Activated CD8-positive, alpha-beta T cell treated with anti-CD3 and anti-CD28 coated beads for 36 hours (primary cell): ENCODE data around the gene INSL4. TPM values are rescaled to one million over a fixed set of nuclear protein-coding genes. Genes with fewer than 3 reads are reported as not detected.
A peak's percentile ranks its signal among the peaks of the same experiment; 100 is the strongest.

Source experiments
- ATAC-seq: fragments of 200-7000 bp; cut with Tn5 transposase; one replicate; pipeline ENCODE4 v1.10.0; 2021; ENCODE audit warnings: mild to moderate bottlenecking, moderate library complexity
- CTCF ChIA-PET: fragments of 350-600 bp; sonication (Branson Sonifier 250); formaldehyde crosslinking; loops from one replicate; lab custom pipeline; 2021; ENCODE audit warnings: antibody characterized with exemption; lab: Charles Lee
- POLR2A ChIA-PET: fragments of 350-600 bp; sonication (Branson Sonifier 250); formaldehyde crosslinking; loops from one replicate; lab custom pipeline; 2021; ENCODE audit warnings: antibody characterized with exemption; lab: Charles Lee
- DNase-seq: peaks from one replicate; pipeline ENCODE4 v3.0.0-alpha.2; 2020
- H3K27ac Mint-ChIP-seq: one replicate; pipeline ENCODE4 v1.8.0; 2021; ENCODE audit warnings: mild to moderate bottlenecking, mixed read lengths
- H3K27me3 Mint-ChIP-seq: one replicate; pipeline ENCODE4 v1.8.0; 2021; ENCODE audit warnings: mixed read lengths
- H3K36me3 Mint-ChIP-seq: one replicate; pipeline ENCODE4 v1.8.0; 2021; ENCODE audit warnings: low read depth, mixed read lengths
- H3K4me1 Mint-ChIP-seq: one replicate; pipeline ENCODE4 v1.8.0; 2021; ENCODE audit warnings: low read depth, mixed read lengths
- H3K4me3 Mint-ChIP-seq: one replicate; pipeline ENCODE4 v1.8.0; 2021; ENCODE audit warnings: mild to moderate bottlenecking, moderate library complexity, mixed read lengths
- H3K9me3 Mint-ChIP-seq: one replicate; pipeline ENCODE4 v1.8.0; 2021; ENCODE audit warnings: mixed read lengths
- intact Hi-C: fragments of 100-400 bp; cut with micrococcal nuclease; formaldehyde crosslinking; loops from one replicate; pipeline ENCODE4 v1.10.0; 2022
- total RNA-seq, 2 experiments: library from RNA; stranded (reverse); gene quantifications; one replicate each; pipeline ENCODE4 v1.2.3, GENCODE V29; 2021
- TF ChIP-seq, protein P1 (sequence below): fragments of 200-600 bp; IDR thresholded peaks from one replicate; pipeline ENCODE4 v1.8.0; 2022; ENCODE audit warnings: antibody characterized with exemption, mild to moderate bottlenecking

Gene INSL4
- total RNA-seq, 2 experiments from 2014 or later: not detected

DNA sequence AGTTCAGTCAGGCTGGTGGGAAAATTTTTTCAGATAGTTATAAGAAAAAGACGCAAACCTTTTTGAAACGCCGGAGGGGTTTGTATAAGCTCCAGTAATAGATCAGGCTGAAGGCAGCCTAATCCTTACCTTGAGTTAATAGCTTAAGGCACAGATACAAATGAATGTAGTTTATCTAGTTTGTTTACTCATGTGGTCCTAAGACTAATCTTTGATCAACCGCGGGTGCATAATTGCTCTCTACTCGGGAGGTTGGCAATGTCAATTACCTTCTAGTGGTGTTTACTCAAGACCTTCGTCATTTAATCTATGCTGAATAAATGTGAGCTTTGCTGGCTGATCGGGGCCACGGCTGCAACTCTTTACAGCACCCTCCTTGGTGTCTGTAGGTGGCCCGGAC is 665 bp upstream of the INSL4 start:
- Mint-ChIP-seq H3K36me3 (no peaks in the 10 kb centered on the region), H3K27me3 (no peaks in the 10 kb centered on the region), H3K4me3 (no peak overlapping the region), H3K9me3 (no peaks in the 10 kb centered on the region), H3K27ac (no peak overlapping the region), H3K4me1 (no peaks in the 10 kb centered on the region)
- DNase-seq (no peak), ATAC-seq (no peak)
- ChIA-PET POLR2A (no interaction called here), CTCF (no interaction called here)
- intact Hi-C loops: no loop called here
- TF ChIP-seq, protein P1, sequence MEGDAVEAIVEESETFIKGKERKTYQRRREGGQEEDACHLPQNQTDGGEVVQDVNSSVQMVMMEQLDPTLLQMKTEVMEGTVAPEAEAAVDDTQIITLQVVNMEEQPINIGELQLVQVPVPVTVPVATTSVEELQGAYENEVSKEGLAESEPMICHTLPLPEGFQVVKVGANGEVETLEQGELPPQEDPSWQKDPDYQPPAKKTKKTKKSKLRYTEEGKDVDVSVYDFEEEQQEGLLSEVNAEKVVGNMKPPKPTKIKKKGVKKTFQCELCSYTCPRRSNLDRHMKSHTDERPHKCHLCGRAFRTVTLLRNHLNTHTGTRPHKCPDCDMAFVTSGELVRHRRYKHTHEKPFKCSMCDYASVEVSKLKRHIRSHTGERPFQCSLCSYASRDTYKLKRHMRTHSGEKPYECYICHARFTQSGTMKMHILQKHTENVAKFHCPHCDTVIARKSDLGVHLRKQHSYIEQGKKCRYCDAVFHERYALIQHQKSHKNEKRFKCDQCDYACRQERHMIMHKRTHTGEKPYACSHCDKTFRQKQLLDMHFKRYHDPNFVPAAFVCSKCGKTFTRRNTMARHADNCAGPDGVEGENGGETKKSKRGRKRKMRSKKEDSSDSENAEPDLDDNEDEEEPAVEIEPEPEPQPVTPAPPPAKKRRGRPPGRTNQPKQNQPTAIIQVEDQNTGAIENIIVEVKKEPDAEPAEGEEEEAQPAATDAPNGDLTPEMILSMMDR: no peak

DNA sequence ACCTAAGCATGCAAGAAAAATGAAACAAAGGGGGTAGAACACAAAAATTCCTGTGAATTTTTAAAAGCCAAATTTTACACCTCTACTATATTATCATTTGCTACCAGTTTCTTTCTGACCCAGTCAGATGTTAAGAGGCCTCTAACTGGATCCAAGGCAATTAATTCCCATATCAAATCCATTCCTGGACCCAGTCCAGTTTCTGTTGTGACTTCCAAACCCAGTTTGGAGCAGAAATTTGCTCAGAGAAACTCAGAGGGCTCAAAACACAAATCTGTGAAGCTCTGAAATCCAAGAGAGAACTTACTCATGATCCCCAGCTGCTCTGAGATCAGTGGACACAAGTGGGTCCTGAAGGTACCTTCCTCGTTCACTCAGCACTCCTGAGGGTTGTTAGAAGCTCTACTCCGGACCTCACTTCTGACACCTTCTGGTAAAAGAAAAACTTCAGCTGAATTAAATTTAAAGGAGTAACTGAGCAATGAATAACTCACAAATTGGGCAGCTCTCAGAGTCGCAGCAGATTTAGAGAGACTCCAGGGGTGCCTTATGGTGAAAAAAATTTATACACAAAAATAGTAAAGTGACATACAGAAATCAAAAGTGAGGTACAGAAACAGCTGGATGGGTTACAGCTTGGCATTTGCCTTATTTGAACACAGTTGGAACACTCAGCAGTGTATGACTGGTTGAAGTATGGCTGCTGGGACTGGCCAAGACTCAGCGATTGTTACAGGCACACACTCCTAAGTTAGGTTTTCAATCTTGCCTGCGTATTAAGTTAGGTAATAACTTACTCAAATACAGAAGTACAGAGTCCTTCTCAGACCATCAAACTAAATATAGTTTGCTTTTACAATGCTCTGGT is 32.4 kb downstream of the INSL4 start:
- no peak overlapping the region for H3K27ac Mint-ChIP-seq
- TF ChIP-seq, protein P1: no peak
- no peaks in the 10 kb centered on the region for H3K9me3 Mint-ChIP-seq
- ATAC-seq: peak; percentile 60
- intact Hi-C loops: no loop called here
- H3K4me3 Mint-ChIP-seq: no peak overlapping the region
- CTCF ChIA-PET: interaction anchor here (0.7 to 1.3 kb wide), 7 partner anchors 13 to 337 kb away, joined by 3 to 4 read pairs (median 3); no protein-coding TSS in a partner anchor
- no peak for DNase-seq
- H3K36me3 Mint-ChIP-seq: peaks cover 2% of the 10 kb centered on the region
- no peaks in the 10 kb centered on the region for H3K27me3 Mint-ChIP-seq
- POLR2A ChIA-PET: no interaction called here
- H3K4me1 Mint-ChIP-seq: peaks cover 15% of the 10 kb centered on the region

DNA sequence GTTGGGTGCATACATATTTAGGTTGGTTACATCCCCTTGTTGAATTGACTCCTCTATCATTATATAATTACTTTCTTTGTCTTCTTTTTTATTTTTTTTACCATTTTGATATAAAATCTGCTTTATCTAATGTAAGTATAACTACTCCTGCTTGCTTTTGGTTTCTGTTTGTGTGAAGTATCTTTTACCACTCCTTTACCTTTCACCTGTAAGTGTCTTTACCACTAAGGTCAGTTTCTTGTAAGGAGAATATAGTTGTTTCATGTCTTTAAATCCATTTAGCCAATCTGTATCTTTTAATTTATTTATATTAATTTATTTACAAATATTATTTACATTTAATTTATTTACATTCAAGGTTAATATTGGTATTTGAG is 33.0 kb downstream of the INSL4 start:
- no peak for ATAC-seq
- peaks cover 2% of the 10 kb centered on the region for H3K36me3 Mint-ChIP-seq
- ChIA-PET CTCF (interaction anchor here (0.9 to 1.3 kb wide), 5 partner anchors 26 to 336 kb away, joined by 3 to 4 read pairs (median 3); no protein-coding TSS in a partner anchor), POLR2A (no interaction called here)
- no peak overlapping the region for H3K4me3 Mint-ChIP-seq
- H3K27ac Mint-ChIP-seq: no peak overlapping the region
- TF ChIP-seq, protein P1: no peak
- H3K9me3 Mint-ChIP-seq: no peaks in the 10 kb centered on the region
- peaks cover 15% of the 10 kb centered on the region for H3K4me1 Mint-ChIP-seq
- H3K27me3 Mint-ChIP-seq: no peaks in the 10 kb centered on the region
- DNase-seq: no peak
- intact Hi-C loops: no loop called here

DNA sequence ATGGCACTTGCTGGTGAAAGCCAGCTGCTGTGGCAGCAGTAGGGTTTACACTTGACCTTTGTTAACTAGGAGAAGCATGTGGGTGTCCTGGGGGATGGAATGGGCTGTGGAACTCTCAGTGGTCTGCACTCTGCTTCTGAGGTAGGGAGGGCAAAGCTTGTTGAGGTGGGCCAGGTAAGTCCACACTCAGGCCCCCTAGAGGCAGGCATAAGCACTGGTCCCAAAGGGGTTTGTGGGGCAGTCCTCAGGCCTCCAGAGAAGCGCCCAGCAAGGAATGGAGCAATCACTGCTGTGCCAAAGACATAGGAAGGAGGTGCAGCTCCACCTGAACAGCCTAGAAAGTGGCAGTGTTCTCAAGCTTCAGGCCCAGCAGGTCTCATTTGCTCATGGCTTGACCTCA is 34.7 kb downstream of the INSL4 start:
- no peak for DNase-seq
- H3K9me3 Mint-ChIP-seq: no peaks in the 10 kb centered on the region
- POLR2A ChIA-PET: no interaction called here
- no peak overlapping the region for H3K27ac Mint-ChIP-seq
- ATAC-seq: peak; percentile 51
- peaks cover 15% of the 10 kb centered on the region for H3K4me1 Mint-ChIP-seq
- no peaks in the 10 kb centered on the region for H3K27me3 Mint-ChIP-seq
- CTCF ChIA-PET: interaction anchor here (1.3 kb wide), 2 partner anchors 19 to 324 kb away, joined by 3 read pairs; no protein-coding TSS in a partner anchor
- no peak overlapping the region for H3K4me3 Mint-ChIP-seq
- H3K36me3 Mint-ChIP-seq: no peaks in the 10 kb centered on the region
- TF ChIP-seq, protein P1: peak; percentile 23
- intact Hi-C loops: no loop called here

DNA sequence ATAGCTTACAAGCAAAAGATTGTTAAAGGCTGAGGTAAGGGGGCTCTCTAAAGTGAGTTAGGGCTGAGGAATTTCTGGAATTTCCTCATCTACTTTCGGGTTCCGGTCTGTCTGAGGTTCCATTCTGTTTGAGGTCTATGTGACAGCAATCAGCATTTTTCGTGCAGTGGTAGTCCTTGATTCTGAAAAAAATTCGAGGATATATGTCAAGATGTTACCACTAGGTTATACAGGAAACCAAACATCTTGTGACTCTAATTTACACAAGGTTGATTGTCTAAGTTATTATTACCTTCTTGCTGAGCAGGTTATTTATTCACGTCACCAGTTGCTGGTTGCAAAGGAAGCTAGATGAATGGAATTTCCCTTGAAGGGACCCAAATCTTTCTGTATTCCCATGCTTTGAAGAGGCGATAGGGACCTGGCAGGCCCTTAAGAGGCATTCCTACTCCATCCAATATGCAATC is 38.1 kb downstream of the INSL4 start:
- ATAC-seq: no peak
- Mint-ChIP-seq H3K36me3 (no peaks in the 10 kb centered on the region), H3K27me3 (no peaks in the 10 kb centered on the region), H3K9me3 (no peaks in the 10 kb centered on the region), H3K4me3 (no peak overlapping the region), H3K27ac (no peak overlapping the region), H3K4me1 (peaks cover 8% of the 10 kb centered on the region)
- ChIA-PET CTCF (interaction anchor here (1.3 to 1.7 kb wide), 2 partner anchors 46 to 331 kb away, joined by 4 read pairs; no protein-coding TSS in a partner anchor), POLR2A (no interaction called here)
- TF ChIP-seq, protein P1: no peak
- intact Hi-C loops: no loop called here
- DNase-seq: no peak
